ENCODE data around the gene FAM114A2.

Gene FAM114A2

GRCh38 chr5:154038707-154039457, at the start of gene FAM114A2, which contains the start of gene MFAP3:
Gene FAM114A2, minus strand, starts transcription at chr5:154038910. Its CDS starts 3,957 bp downstream, at chr5:154034953.
Gene MFAP3, plus strand, starts transcription at chr5:154038967. Its CDS starts 10,756 bp downstream, at chr5:154049723.
- H3K9ac ChIP-seq, result peak within 1 kb of the TSS; percentile 78
- H4K20me1 ChIP-seq, result no peaks in the 10 kb centered on the region; the same call in 1 of the 2 replicates
- no peak for TF ChIP-seq Cebpa-rat (IDR thresholded peaks at IDR 0.05)
- no peaks in the 10 kb centered on the region for H3K9me3 ChIP-seq
- H3K4me1 ChIP-seq, result peaks cover 20% of the 10 kb centered on the region
- peak within 1 kb of the TSS; percentile 64 for H3K27ac ChIP-seq
- H3K4me3 ChIP-seq, result peak within 1 kb of the TSS; percentile 78
- H3K27me3 ChIP-seq, result no peaks in the 10 kb centered on the region
- no peaks in the 10 kb centered on the region for H3K36me3 ChIP-seq
- H3K4me2 ChIP-seq, result peak within 1 kb of the TSS; percentile 82

GRCh38 chr5:154087260-154087659, 48.5 kb upstream of the FAM114A2 start:
- Histone ChIP-seq H3K4me2 (no peak overlapping the region), H3K4me1 (peaks cover 13% of the 10 kb centered on the region), H3K27me3 (no peaks in the 10 kb centered on the region), H3K4me3 (no peak overlapping the region), H3K9me3 (no peaks in the 10 kb centered on the region), H3K36me3 (no peaks in the 10 kb centered on the region), H3K27ac (no peak overlapping the region), H4K20me1 (no peaks in the 10 kb centered on the region), H3K9ac (no peak overlapping the region)
- no peak for TF ChIP-seq Cebpa-rat (IDR thresholded peaks at IDR 0.05)

- H4K20me1 ChIP-seq, result no peaks in the 10 kb centered on the region
- H3K27me3 ChIP-seq, result no peaks in the 10 kb centered on the region
- no peak overlapping the region for H3K27ac ChIP-seq
- TF ChIP-seq Cebpa-rat (IDR thresholded peaks at IDR 0.05), result no peak
- H3K4me2 ChIP-seq, result no peak overlapping the region
- no peaks in the 10 kb centered on the region for H3K9me3 ChIP-seq
- H3K4me1 ChIP-seq, result peaks cover 6% of the 10 kb centered on the region
- no peak overlapping the region for H3K4me3 ChIP-seq
- H3K9ac ChIP-seq, result no peak overlapping the region
- no peaks in the 10 kb centered on the region for H3K36me3 ChIP-seq
These were observed 47.9 kb upstream of the FAM114A2 start for GRCh38 chr5:154086641-154087040.

GRCh38 chr5:154086146-154086545, 47.4 kb upstream of the FAM114A2 start:
- no peak overlapping the region for H3K4me2 ChIP-seq
- no peak overlapping the region for H3K9ac ChIP-seq
- TF ChIP-seq Cebpa-rat (IDR thresholded peaks at IDR 0.05), result no peak

GRCh38 chr5:154084062-154084639, 45.4 kb upstream of the FAM114A2 start:
- TF ChIP-seq Cebpa-rat (IDR thresholded peaks at IDR 0.05), result no peak
- H3K4me3 ChIP-seq, result no peak overlapping the region
- no peak overlapping the region for H3K27ac ChIP-seq
- no peak overlapping the region for H3K9ac ChIP-seq
- H3K36me3 ChIP-seq, result no peaks in the 10 kb centered on the region
- no peak overlapping the region for H3K4me2 ChIP-seq
- H4K20me1 ChIP-seq, result no peaks in the 10 kb centered on the region
- no peaks in the 10 kb centered on the region for H3K4me1 ChIP-seq
- H3K27me3 ChIP-seq, result no peaks in the 10 kb centered on the region
- no peaks in the 10 kb centered on the region for H3K9me3 ChIP-seq

More at GRCh38 chr5:154086146-154086545, 47.4 kb upstream of the FAM114A2 start:
- H3K4me1 ChIP-seq, result peaks cover 2% of the 10 kb centered on the region
- no peaks in the 10 kb centered on the region for H3K27me3 ChIP-seq
- H3K9me3 ChIP-seq, result no peaks in the 10 kb centered on the region
- no peak overlapping the region for H3K4me3 ChIP-seq
- H4K20me1 ChIP-seq, result no peaks in the 10 kb centered on the region
- H3K27ac ChIP-seq, result no peak overlapping the region
- H3K36me3 ChIP-seq, result no peaks in the 10 kb centered on the region

- Histone ChIP-seq H3K9ac (no peak overlapping the region), H3K4me2 (no peak overlapping the region), H3K36me3 (no peaks in the 10 kb centered on the region), H3K9me3 (no peaks in the 10 kb centered on the region), H3K27ac (no peak overlapping the region), H3K27me3 (no peaks in the 10 kb centered on the region), H3K4me3 (no peak overlapping the region), H3K4me1 (peaks cover 9% of the 10 kb centered on the region), H4K20me1 (no peaks in the 10 kb centered on the region)
- TF ChIP-seq Cebpa-rat (IDR thresholded peaks at IDR 0.05), result no peak
These were observed 42.5 kb upstream of the FAM114A2 start for GRCh38 chr5:154081246-154081645.

- no peak overlapping the region for H3K9ac ChIP-seq
- no peak overlapping the region for H3K27ac ChIP-seq
- H4K20me1 ChIP-seq, result no peaks in the 10 kb centered on the region
- no peaks in the 10 kb centered on the region for H3K9me3 ChIP-seq
- H3K27me3 ChIP-seq, result no peaks in the 10 kb centered on the region
- no peak for TF ChIP-seq Cebpa-rat (IDR thresholded peaks at IDR 0.05)
- no peaks in the 10 kb centered on the region for H3K36me3 ChIP-seq
- H3K4me1 ChIP-seq, result peaks cover 9% of the 10 kb centered on the region
- no peak overlapping the region for H3K4me3 ChIP-seq
- peak overlapping the region; percentile 19; the same call in 1 of the 2 replicates for H3K4me2 ChIP-seq
These were observed 39.6 kb upstream of the FAM114A2 start for GRCh38 chr5:154078272-154078671.

- Histone ChIP-seq H3K27me3 (no peaks in the 10 kb centered on the region), H3K9me3 (no peaks in the 10 kb centered on the region), H3K4me3 (no peak overlapping the region), H3K9ac (no peak overlapping the region), H3K27ac (no peak overlapping the region), H3K36me3 (no peaks in the 10 kb centered on the region), H3K4me1 (peaks cover 9% of the 10 kb centered on the region), H4K20me1 (no peaks in the 10 kb centered on the region), H3K4me2 (no peak overlapping the region; the same call in 1 of the 2 replicates)
- TF ChIP-seq Cebpa-rat (IDR thresholded peaks at IDR 0.05), result no peak
These were observed 39.0 kb upstream of the FAM114A2 start for GRCh38 chr5:154077696-154078095.

GRCh38 chr5:154076240-154076922, 37.7 kb upstream of the FAM114A2 start:
- no peaks in the 10 kb centered on the region for H3K27me3 ChIP-seq
- H3K9me3 ChIP-seq, result no peaks in the 10 kb centered on the region
- no peak overlapping the region for H3K27ac ChIP-seq
- no peak for TF ChIP-seq Cebpa-rat (IDR thresholded peaks at IDR 0.05)
- no peak overlapping the region for H3K9ac ChIP-seq
- H3K4me2 ChIP-seq, result no peak overlapping the region
- no peaks in the 10 kb centered on the region for H3K36me3 ChIP-seq
- H4K20me1 ChIP-seq, result no peaks in the 10 kb centered on the region
- H3K4me3 ChIP-seq, result no peak overlapping the region
- H3K4me1 ChIP-seq, result peaks cover 9% of the 10 kb centered on the region

All from BLaER1 (cell line).